ENCODE measurements around the gene INSL3. TPM values are rescaled to one million over a fixed set of nuclear protein-coding genes. Genes with fewer than 3 reads are reported as not detected.
"Not testable (repeated sequence)": the region's sequence is repeated elsewhere in the genome, so short reads cannot be mapped to it uniquely, and the experiment has no call there.

Gene INSL3
- total RNA-seq, 2 donors from 2014 or later = 6.3 to 10.5 TPM

GRCh38 chr19:17780781-17781180 lies 40.5 kb downstream of the INSL3 start:
- Mint-ChIP-seq H3K27ac (no peak overlapping the region), H3K36me3 (peaks cover 5 to 14% of the 10 kb centered on the region in 2 donors), H3K9me3 (no peaks in the 10 kb centered on the region)
- DNase-seq (ENCODE audit: low spot score in 2 of 2) = no peak
- ATAC-seq = no peak

GRCh38 chr19:17778968-17779929 lies 42.1 kb downstream of the INSL3 start:
- ATAC-seq (no peak), DNase-seq (ENCODE audit: low spot score in 2 of 2) (no peak)
- no peaks in the 10 kb centered on the region for H3K9me3 Mint-ChIP-seq
- H3K36me3 Mint-ChIP-seq = peaks cover 5 to 24% of the 10 kb centered on the region in 2 donors
- peak overlapping the region in 1 of 2 donors; percentile 41 for H3K27ac Mint-ChIP-seq

- Mint-ChIP-seq H3K27ac (peak overlapping the region in 1 of 2 donors; percentile 41), H3K9me3 (no peaks in the 10 kb centered on the region), H3K36me3 (peaks cover 5 to 24% of the 10 kb centered on the region in 2 donors)
- peak; percentile 30 to 74 for ATAC-seq
- peak in 1 of 2 donors; percentile 41 for DNase-seq (ENCODE audit: low spot score in 2 of 2)
Measured at GRCh38 chr19:17778251-17778967, 42.9 kb downstream of the INSL3 start.

DNA sequence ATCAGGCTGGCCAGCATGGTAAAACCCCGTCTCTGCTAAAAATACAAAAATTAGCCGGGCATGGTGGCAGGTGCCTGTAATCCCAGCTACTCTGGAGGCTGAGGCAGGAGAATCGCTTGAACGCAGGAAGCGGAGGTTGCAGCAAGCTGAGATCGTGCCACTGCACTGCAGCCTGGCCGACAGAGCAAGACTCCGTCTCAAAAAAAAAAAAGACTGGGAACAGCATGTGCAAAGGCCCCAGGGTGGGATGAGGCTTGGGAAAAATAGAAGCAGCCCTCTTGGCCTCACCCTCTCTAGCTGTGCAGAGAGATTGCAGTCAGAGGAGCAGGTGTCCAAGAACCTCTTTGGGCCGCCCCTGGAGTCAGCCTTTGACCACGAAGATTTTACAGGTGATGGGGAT lies 43.5 kb downstream of the INSL3 start:
- H3K9me3 Mint-ChIP-seq; DNase-seq (ENCODE audit: low spot score in 2 of 2); ATAC-seq: not testable (repeated sequence)
- Mint-ChIP-seq H3K27ac (peak overlapping the region in 1 of 2 donors; percentile 41), H3K36me3 (peaks cover 5 to 24% of the 10 kb centered on the region in 2 donors)

DNA sequence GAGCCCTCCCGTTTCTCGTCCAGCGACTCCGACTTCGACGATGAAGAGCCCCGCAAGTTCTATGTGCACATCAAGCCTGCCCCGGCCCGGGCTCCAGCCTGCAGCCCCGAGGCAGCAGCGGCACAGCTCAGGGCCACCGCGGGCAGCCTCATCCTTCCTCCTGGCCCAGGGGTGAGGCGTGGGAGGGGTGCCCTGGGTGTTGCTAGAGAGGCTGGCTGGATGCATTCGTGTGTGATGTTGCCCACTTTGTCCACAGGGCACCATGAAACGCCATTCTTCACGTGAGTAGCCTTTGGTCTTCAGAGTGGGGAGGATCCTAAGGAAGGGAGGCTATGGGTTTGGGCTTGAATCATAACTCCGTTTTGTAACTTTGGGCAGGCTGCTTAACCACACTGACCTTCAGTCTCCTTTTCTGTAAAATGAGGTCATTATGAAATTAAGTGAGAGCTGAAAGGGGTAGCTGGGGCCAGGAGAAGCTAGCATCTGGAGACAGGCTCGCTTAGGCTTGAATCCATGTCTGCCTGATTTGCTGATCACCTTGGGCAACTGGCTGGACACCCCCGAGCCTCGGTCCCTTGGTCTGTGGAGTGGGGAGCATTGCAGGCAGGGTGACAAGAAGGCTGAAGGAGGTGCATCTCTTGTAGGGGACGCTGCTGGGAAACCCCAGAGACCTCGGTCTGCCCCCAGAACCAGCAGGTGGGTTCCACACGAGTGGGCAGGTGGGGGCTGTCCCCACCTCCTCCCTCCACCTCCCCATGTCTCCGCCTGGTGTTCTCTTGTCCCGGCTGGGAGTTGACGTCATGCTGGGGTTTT lies 45.1 kb downstream of the INSL3 start:
- DNase-seq (ENCODE audit: low spot score in 2 of 2) = no peak
- H3K27ac Mint-ChIP-seq = peak overlapping the region; percentile 33 to 93
- H3K36me3 Mint-ChIP-seq = peaks cover 7 to 25% of the 10 kb centered on the region in 2 donors
- peak in 1 of 2 donors; percentile 21 for ATAC-seq
- no peaks in the 10 kb centered on the region for H3K9me3 Mint-ChIP-seq

DNA sequence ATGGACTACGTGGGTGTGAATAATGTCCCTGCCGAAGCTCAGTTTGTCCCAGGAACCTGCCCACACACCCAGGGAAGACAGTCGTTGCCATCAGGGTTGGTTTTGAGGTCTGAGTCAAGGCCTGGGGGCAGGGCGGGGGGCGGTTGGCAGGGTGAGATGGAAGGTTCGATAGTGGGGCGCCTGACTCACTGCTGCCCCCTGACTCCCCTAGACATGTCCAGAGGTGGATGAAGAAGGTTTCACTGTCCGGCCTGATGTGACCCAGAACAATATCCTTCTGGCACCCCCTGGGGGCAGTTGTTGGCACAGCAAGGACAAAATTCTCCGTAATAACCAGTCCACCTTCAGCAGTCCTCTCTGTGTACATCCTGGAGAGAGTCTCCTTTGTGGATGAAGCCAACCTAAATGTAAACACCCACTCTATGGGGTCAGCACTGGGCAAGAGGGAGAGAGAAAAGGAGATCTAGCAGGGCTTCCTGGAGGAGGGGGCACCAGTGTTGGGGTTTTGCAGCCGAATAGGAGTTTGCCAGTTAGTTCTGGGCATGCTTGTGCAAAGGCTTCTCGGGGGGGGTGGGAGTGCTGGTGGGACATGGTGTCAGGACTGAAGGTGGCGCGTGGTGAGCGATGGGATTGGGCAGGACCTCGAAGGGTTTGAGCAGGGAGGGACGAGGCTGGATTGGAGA lies 45.9 kb downstream of the INSL3 start:
- DNase-seq (ENCODE audit: low spot score in 2 of 2) = peak in 1 of 2 donors; percentile 57
- H3K36me3 Mint-ChIP-seq = peaks cover 7 to 28% of the 10 kb centered on the region in 2 donors
- ATAC-seq = no peak
- no peaks in the 10 kb centered on the region for H3K9me3 Mint-ChIP-seq
- H3K27ac Mint-ChIP-seq = peak overlapping the region; percentile 33 to 93

- ATAC-seq (peak; percentile 37 to 63), DNase-seq (ENCODE audit: low spot score in 2 of 2) (no peak)
- no peaks in the 10 kb centered on the region for H3K9me3 Mint-ChIP-seq
- H3K27ac Mint-ChIP-seq = peak overlapping the region in 1 of 2 donors; percentile 75
- H3K36me3 Mint-ChIP-seq = peaks cover 7 to 23% of the 10 kb centered on the region in 2 donors
Measured at GRCh38 chr19:17772172-17772571, 49.1 kb downstream of the INSL3 start.

DNA sequence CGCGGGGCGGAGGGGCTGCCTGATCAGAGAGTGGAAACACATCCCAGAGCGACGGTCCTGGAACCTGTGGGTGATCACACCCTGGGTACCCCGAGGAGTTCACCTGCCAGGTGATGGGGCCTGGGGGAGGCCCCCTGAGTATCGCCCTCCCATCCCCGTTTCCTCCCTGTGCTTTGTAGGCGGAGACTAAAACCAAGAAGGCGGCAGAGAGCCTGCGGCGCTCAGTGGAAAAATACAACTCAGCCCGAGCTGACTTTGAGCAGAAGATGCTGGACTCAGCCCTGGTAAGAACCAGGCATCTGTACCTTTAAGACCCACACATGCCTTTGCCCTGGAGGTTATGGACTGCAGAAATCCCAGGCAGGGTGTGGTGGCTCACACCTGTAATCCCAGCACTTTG lies 50.7 kb downstream of the INSL3 start:
- Mint-ChIP-seq H3K36me3 (peaks cover 7 to 23% of the 10 kb centered on the region in 2 donors), H3K9me3 (no peaks in the 10 kb centered on the region), H3K27ac (no peak overlapping the region)
- DNase-seq (ENCODE audit: low spot score in 2 of 2) (no peak), ATAC-seq (no peak)

GRCh38 chr19:17767559-17767958 lies 53.8 kb downstream of the INSL3 start:
- no peak for DNase-seq (ENCODE audit: low spot score in 2 of 2)
- peaks cover 13 to 26% of the 10 kb centered on the region in 2 donors for H3K36me3 Mint-ChIP-seq

DNA sequence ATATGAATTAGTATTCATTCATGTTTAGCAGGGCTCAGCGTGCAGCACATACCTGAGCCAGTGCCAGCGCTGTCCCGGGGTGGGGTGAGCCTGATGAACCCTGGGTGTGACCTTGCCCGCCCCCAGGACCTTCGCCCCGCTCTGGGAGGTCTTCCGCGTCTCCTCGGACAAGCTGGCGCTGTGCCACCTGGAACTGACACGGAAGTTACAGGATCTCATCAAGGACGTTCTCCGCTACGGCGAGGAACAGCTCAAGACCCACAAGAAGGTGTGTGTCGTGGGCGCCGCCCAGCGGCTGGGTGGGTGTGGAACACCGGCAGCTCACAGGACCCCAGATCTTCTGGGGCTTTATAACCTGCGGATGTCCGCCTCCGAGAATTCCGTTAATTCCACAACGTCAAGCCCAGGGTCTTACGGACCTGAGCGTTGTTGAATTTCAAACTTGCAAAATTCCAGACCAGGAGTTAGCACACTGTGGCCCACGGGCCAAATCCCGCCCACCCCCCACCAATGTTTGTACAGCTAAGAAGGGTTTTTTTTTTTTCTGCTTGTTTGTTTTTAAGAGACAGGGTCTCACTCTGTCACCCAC lies 54.7 kb downstream of the INSL3 start:
- Mint-ChIP-seq H3K9me3 (no peaks in the 10 kb centered on the region), H3K36me3 (peaks cover 6 to 18% of the 10 kb centered on the region in 2 donors), H3K27ac (peak overlapping the region in 1 of 2 donors; percentile 62)
- peak in 1 of 2 donors; percentile 41 for ATAC-seq
- DNase-seq (ENCODE audit: low spot score in 2 of 2) = peak in 1 of 2 donors; percentile 53

More at GRCh38 chr19:17767559-17767958, 53.8 kb downstream of the INSL3 start:
- ATAC-seq = no peak
- H3K27ac Mint-ChIP-seq = no peak overlapping the region
- H3K9me3 Mint-ChIP-seq = no peaks in the 10 kb centered on the region

Other genes with a start within 250 kb of the INSL3 start
- gene UNC13A, start 133.2 kb downstream of the INSL3 start, total RNA-seq = under 1 TPM; 0.04 to 0.20 TPM
- gene MAP1S, start 102.0 kb downstream of the INSL3 start, total RNA-seq = 10 to 100 TPM; 57.8 to 65.8 TPM
- gene FCHO1, start 70.0 kb downstream of the INSL3 start, total RNA-seq = 10 to 100 TPM; 62.0 to 81.4 TPM
- under 1 TPM; 0.30 to 0.41 TPM for gene B3GNT3, start 26.4 kb downstream of the INSL3 start, total RNA-seq
- 100 to 1,000 TPM; 204 to 237 TPM for gene JAK3, start 26.5 kb upstream of the INSL3 start, total RNA-seq
- 1,000 to 10,000 TPM; 3,079 to 3,707 TPM for gene RPL18A, start 38.4 kb upstream of the INSL3 start, total RNA-seq
- 1 to 10 TPM; 1.5 to 2.0 TPM for gene SLC5A5, start 50.4 kb upstream of the INSL3 start, total RNA-seq
- gene CCDC124, start 111.5 kb upstream of the INSL3 start, total RNA-seq = 10 to 100 TPM; 66.4 to 80.8 TPM
- gene KCNN1, start 145.6 kb upstream of the INSL3 start, total RNA-seq = under 1 TPM; 0.19 to 0.36 TPM
- 10 to 100 TPM; 26.7 to 59.3 TPM for gene ARRDC2, start 186.7 kb upstream of the INSL3 start, total RNA-seq

Measured in activated naive CD4-positive, alpha-beta T cell treated with anti-CD3 and anti-CD28 coated beads, Interleukin-2, amount 50 U/mL, for 72 hours (primary cell).